ENCODE measurements around the gene KCNQ5. TPM values are rescaled to one million over a fixed set of nuclear protein-coding genes. Genes with fewer than 3 reads are reported as not detected.

The KCNQ5 gene
- total and polyA plus RNA-seq, 10 of the 15 experiments (the other 5 are each of a cell fraction or from before 2014, with no cell fraction given), result 0.60 to 16.2 (median 3.2) TPM

DNA sequence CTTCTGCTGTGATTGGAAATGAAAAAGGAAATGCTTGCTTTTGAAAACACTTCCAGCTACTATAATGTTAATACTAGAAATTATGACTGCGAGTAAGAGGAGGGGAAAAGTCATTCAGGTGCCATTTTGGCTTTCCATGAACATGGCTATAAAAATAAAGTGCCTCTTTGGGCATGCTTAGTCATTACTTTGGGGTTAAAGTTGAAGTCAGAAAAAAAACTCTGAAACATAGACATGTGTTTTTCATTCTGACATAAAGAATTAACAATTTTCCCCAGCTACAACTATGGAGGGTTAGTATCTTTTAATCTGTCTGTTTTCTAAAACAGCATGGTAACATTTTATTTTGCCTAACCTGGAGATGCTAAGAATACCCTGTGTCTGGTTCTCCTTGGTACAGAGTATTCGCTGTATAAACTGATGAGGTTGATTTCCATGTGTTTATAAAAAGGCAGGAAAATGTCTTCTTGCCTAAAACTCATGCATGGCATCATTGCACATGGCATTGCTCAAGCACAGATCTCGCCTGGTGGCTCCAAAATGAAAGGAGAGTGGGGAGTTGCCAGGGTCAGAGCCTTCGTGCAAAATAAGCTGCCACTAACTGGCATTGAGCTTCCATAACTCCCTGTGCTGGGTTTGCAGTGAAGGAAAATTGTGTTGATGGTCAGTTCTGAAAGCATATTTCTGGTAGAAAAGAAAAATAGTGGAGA lies 188.9 kb downstream of the KCNQ5 start (continued):
- TF ChIP-seq, protein P1, sequence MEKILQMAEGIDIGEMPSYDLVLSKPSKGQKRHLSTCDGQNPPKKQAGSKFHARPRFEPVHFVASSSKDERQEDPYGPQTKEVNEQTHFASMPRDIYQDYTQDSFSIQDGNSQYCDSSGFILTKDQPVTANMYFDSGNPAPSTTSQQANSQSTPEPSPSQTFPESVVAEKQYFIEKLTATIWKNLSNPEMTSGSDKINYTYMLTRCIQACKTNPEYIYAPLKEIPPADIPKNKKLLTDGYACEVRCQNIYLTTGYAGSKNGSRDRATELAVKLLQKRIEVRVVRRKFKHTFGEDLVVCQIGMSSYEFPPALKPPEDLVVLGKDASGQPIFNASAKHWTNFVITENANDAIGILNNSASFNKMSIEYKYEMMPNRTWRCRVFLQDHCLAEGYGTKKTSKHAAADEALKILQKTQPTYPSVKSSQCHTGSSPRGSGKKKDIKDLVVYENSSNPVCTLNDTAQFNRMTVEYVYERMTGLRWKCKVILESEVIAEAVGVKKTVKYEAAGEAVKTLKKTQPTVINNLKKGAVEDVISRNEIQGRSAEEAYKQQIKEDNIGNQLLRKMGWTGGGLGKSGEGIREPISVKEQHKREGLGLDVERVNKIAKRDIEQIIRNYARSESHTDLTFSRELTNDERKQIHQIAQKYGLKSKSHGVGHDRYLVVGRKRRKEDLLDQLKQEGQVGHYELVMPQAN (conservative IDR thresholded peaks at IDR 0.05), result no peak
- TF ChIP-seq SREBF1 (IDR thresholded peaks at IDR 0.05; ENCODE audit: low read length) (no peak), ZNF622 (IDR thresholded peaks at IDR 0.05) (no peak)

DNA sequence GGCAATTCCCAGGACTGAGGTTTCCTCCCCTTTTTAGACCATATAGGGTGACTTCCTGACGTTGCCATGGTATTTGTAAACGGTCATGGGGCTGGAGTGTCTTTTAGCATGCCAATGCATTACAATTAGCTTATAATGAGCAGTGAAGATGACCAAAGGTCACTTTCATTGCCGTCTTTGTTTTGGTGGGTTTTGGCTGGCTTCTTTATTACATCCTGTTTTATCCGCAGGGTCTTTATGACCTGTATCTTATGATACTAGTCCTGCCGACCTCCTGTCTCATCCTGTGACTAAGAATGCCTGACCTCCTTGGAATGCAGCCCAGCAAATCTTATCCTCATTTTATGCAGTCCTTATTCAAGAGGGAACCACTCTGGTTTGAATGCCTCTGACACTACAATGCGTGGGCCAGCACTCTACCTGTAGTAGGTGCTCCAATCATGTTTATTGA lies 190.1 kb downstream of the KCNQ5 start:
- no peaks in the 10 kb centered on the region for H3K79me2 ChIP-seq (ENCODE audit: control insufficient read depth, insufficient read depth, low read length)
- H3K4me1 ChIP-seq (ENCODE audit: control insufficient read depth, insufficient read depth, low read length), result no peaks in the 10 kb centered on the region
- FAIRE-seq (no peak), DNase-seq (ENCODE audit: low read depth, low spot score) (no peak), ATAC-seq (no peak)
- no peak overlapping the region for H2AFZ ChIP-seq (ENCODE audit: control insufficient read depth, low read depth, low read length)
- H3K4me2 ChIP-seq (ENCODE audit: control insufficient read depth, insufficient read depth), result no peak overlapping the region
- in situ Hi-C loops (cut with MboI) (no loop called here), intact Hi-C loops (cut with micrococcal nuclease; ENCODE audit: unreplicated experiment) (no loop called here)
- ChIA-PET POLR2A (no interaction called here), SMC1A (ENCODE audit: uncharacterized antibody, unreplicated experiment) (interaction anchor here (1.4 to 1.6 kb wide), 2 partner anchors 21 to 128 kb away, joined by 3 to 5 read pairs; no protein-coding TSS in a partner anchor), RAD21 (ENCODE audit: unreplicated experiment) (interaction anchor here (1.0 kb wide), 1 partner anchor 53 kb away, joined by 3 read pairs; no protein-coding TSS in a partner anchor), CTCF (no interaction called here)
- H3K27ac ChIP-seq (ENCODE audit: control insufficient read depth, insufficient read depth), result no peak overlapping the region
- no peaks in the 10 kb centered on the region for H4K20me1 ChIP-seq (ENCODE audit: control insufficient read depth, insufficient read depth)
- H3K9ac ChIP-seq (ENCODE audit: control insufficient read depth, insufficient read depth, low read length), result no peak overlapping the region
- no TSS peak for BruUV-seq (replicated peaks)
- H3K4me3 ChIP-seq, result no peak overlapping the region
- no peak for TF ChIP-seq PAX5 (IDR thresholded peaks at IDR 0.05; ENCODE audit: borderline replicate concordance, low read depth, low read length)
- no peak for TF ChIP-seq ZNF622 (IDR thresholded peaks at IDR 0.05)
- TF ChIP-seq, protein P2, sequence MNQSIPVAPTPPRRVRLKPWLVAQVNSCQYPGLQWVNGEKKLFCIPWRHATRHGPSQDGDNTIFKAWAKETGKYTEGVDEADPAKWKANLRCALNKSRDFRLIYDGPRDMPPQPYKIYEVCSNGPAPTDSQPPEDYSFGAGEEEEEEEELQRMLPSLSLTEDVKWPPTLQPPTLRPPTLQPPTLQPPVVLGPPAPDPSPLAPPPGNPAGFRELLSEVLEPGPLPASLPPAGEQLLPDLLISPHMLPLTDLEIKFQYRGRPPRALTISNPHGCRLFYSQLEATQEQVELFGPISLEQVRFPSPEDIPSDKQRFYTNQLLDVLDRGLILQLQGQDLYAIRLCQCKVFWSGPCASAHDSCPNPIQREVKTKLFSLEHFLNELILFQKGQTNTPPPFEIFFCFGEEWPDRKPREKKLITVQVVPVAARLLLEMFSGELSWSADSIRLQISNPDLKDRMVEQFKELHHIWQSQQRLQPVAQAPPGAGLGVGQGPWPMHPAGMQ (IDR thresholded peaks at IDR 0.05; ENCODE audit: borderline replicate concordance), result no peak
- H3K27me3 ChIP-seq (replicated peaks in 1 of 2; ENCODE audit: control insufficient read depth in 2 of 2, insufficient read depth in 2 of 2, low read length in 1 of 2), result no peaks in the 10 kb centered on the region
- H3K9me3 ChIP-seq (replicated peaks; ENCODE audit: control insufficient read depth, insufficient read depth, low read length), result no peaks in the 10 kb centered on the region
- WGBS (ENCODE audit: insufficient coverage, insufficient replicate concordance, low lambda C conversion rate, missing lambda C conversion rate), result 83% methylated on average over 6 of the region's 6 CpGs
- H3K36me3 ChIP-seq (ENCODE audit: control insufficient read depth in 2 of 2, insufficient read depth in 2 of 2, low read length in 1 of 2), result no peaks in the 10 kb centered on the region

Measured in GM12878 (cell line).